K562 (cell line): ENCODE data around the gene ZNF143. TPM values are rescaled to one million over a fixed set of nuclear protein-coding genes. Genes with fewer than 3 reads are reported as not detected.

ENCODE experiments used
- ATF1 ChIP-seq, 2 experiments: fragments of 450-650 bp in 1 of 2; IDR thresholded peaks; 2 replicates each; pipeline ENCODE4 v1.6.1; 2016; ENCODE audit warnings: missing compliant biosample characterization in 1 of 2, missing genetic modification characterization in 1 of 2
- ATF7 ChIP-seq: fragments of 450-650 bp; IDR thresholded peaks from 2 replicates; pipeline ENCODE4 v1.7.1; 2014; ENCODE audit warnings: mild to moderate bottlenecking, moderate library complexity
- C11orf30 ChIP-seq: fragments of 450-650 bp; IDR thresholded peaks from 2 replicates; pipeline ENCODE4 v1.6.1; 2016; ENCODE audit warnings: low read depth, mild to moderate bottlenecking
- CBX2 ChIP-seq: fragments of 200-600 bp; sonication (generic); IDR thresholded peaks from one replicate; pipeline ENCODE4 v1.6.1; 2012; ENCODE audit warnings: mild to moderate bottlenecking, low read length, inconsistent platforms; ENCODE audit not compliant: insufficient read depth, poor library complexity, severe bottlenecking
- CHCHD3 ChIP-seq: fragments of 250-450 bp; sonication (Bioruptor Pico); IDR thresholded peaks from 2 replicates; pipeline ENCODE4 v2.1.2; 2022; ENCODE audit warnings: mild to moderate bottlenecking
- FOXK2 ChIP-seq, 2 experiments: fragments of 450-650 bp; IDR thresholded peaks in 1 of 2; conservative IDR thresholded peaks in 1 of 2; 2 replicates each; pipeline ENCODE4 v1.6.1; 2016; ENCODE audit warnings: low read depth in 2 of 2, mild to moderate bottlenecking in 1 of 2
- FOXM1 ChIP-seq, 2 experiments: fragments of 450-650 bp in 1 of 2; sonication (generic) in 1 of 2; formaldehyde crosslinking in 1 of 2; IDR thresholded peaks; 2 replicates each; pipeline versions ENCODE4 v1.6.1 to v1.9.0; 2017 to 2022; ENCODE audit warnings: low read depth in 2 of 2, mild to moderate bottlenecking in 2 of 2, missing genetic modification reagents in 1 of 2, moderate library complexity in 1 of 2
- MAFK ChIP-seq: IDR thresholded peaks from 2 replicates; pipeline ENCODE4 v1.6.1; 2011; ENCODE audit warnings: low read length, improper control_type of control experiment
- NFE2L1 ChIP-seq: fragments of 450-650 bp; IDR thresholded peaks from 2 replicates; pipeline ENCODE4 v1.6.1; 2016; ENCODE audit warnings: missing genetic modification characterization, low read depth, mild to moderate bottlenecking, missing compliant biosample characterization, moderate library complexity, borderline replicate concordance
- POLR2H ChIP-seq: IDR thresholded peaks from 2 replicates; pipeline ENCODE4 v1.6.1; 2016; ENCODE audit warnings: missing genetic modification characterization, low read depth, mild to moderate bottlenecking, control low read depth, missing compliant biosample characterization, moderate library complexity
- SIX5 ChIP-seq, 2 experiments: IDR thresholded peaks; 2 replicates each; pipeline ENCODE4 v1.6.1; 2011; ENCODE audit warnings: low read length in 2 of 2, borderline replicate concordance in 1 of 2, low read depth in 1 of 2, mild to moderate bottlenecking in 1 of 2, moderate library complexity in 1 of 2; ENCODE audit not compliant: insufficient read depth in 1 of 2
- SMARCB1 ChIP-seq: IDR thresholded peaks from 2 replicates; pipeline ENCODE4 v1.6.1; 2011; ENCODE audit warnings: improper control_type of control experiment, low read depth; ENCODE audit not compliant: insufficient read length
- SMARCC2 ChIP-seq: fragments of 450-650 bp; IDR thresholded peaks from 2 replicates; pipeline ENCODE4 v1.6.1; 2017; ENCODE audit warnings: antibody characterized with exemption, moderate library complexity, mild to moderate bottlenecking, low read depth
- TRIM24 ChIP-seq, 2 experiments: fragments of 450-650 bp; IDR thresholded peaks; 2 replicates each; pipeline ENCODE4 v1.6.1; 2016
- WHSC1 ChIP-seq: IDR thresholded peaks from one replicate; pipeline ENCODE4 v1.6.1; 2012; ENCODE audit warnings: low read length, control low read depth, inconsistent platforms
- polyA plus RNA-seq, 8 experiments: library from polyadenylated mRNA; depleted of rRNA in 4 of 8; stranded (reverse) in 5 of 8; unstranded in 3 of 8; fragments of >200 nt; fragmentation: Nextera tagmentation in 2 of 8; fragmentation: Illumina TruSeq in 1 of 8; extraction: Ambion mirVana in 2 of 8; extraction: Trizol in 1 of 8; gene quantifications; 2 replicates each; pipeline versions ENCODE4 v1.2.1 to v1.2.3, GENCODE V29; 2011 to 2014; ENCODE audit warnings: inconsistent platforms in 1 of 8, missing spikeins in 1 of 8
- total RNA-seq, 7 experiments: library from RNA; depleted of rRNA in 6 of 7; stranded (reverse); fragments of >200 nt in 6 of 7; fragmentation: Illumina TruSeq in 2 of 7; extraction: Trizol in 2 of 7; gene quantifications; 2 replicates each; pipeline versions ENCODE4 v1.2.1 to v1.2.3, GENCODE V29; 2011 to 2021; ENCODE audit warnings: low replicate concordance in 1 of 7
- TF ChIP-seq, protein P1 (sequence below), 2 experiments: fragments of 450-650 bp; IDR thresholded peaks; 2 replicates each; pipeline ENCODE4 v1.6.1; 2016; ENCODE audit warnings: mild to moderate bottlenecking in 2 of 2, borderline replicate concordance in 1 of 2, low read depth in 1 of 2, moderate library complexity in 1 of 2
- TF ChIP-seq, protein P2 (sequence below): fragments of 450-650 bp; formaldehyde crosslinking; IDR thresholded peaks from 2 replicates; pipeline ENCODE4 v1.4.0; 2020; ENCODE audit warnings: mild to moderate bottlenecking, mixed read lengths

ZNF143 gene
- total and polyA plus RNA-seq, 9 of the 15 experiments (the other 6 are each of a cell fraction or from before 2014, with no cell fraction given), result 18.4 to 58.5 (median 27.1) TPM

DNA sequence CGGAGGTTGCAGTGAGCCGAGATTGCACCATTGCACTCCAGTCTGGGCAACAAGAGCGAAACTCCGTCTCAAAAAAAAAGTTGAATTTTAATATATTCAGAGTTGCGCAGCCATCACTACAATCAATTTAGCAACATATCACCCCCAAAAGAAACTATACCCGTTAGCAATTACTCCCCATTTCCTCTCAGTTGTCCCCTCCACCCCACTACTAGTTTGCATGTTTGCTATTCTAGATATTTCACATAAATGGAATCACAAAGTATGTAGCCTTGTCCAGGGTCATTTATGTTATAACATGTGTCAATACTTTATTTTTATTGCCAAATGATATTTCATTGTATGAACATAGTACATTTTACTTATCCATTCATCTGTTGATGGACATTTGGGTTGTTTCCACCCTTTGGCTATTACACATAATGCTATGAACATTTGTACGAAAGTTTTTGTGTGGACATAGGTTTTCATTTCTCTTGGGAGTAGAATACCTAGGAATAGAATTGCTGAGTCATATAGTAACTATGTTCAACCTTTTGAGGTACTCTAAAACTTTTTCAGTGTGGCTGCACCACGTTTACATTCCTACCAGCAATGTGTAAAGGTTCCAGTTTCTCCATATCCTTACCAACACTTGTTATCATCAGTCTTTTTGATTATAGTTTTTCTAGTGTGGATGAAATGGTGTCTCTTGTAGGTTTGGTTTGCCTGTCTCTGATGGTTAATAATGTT, 2.2 kb downstream of the ZNF143 start (continued):
- no peak for TF ChIP-seq WHSC1
- TF ChIP-seq FOXM1 (IDR thresholded peaks at IDR 0.05; ENCODE audit: low read depth), result no peak
- TF ChIP-seq FOXM1 (CRISPR knock-in tag; IDR thresholded peaks at IDR 0.05; ENCODE audit: low read depth), result no peak
- TF ChIP-seq CBX2, result no peak
- 0 out of 2 replicates have a peak, but pooled peaks have one; percentile 27 for TF ChIP-seq POLR2H
- TF ChIP-seq TRIM24 (IDR thresholded peaks at IDR 0.05), result no peak
- TF ChIP-seq C11orf30, result peak; percentile 96
- TF ChIP-seq MAFK, result peak; percentile 92
- TF ChIP-seq FOXK2 (conservative IDR thresholded peaks at IDR 0.05 in 1 of 2, IDR thresholded peaks at IDR 0.05 in 1 of 2; ENCODE audit: low read depth in 2 of 2), result peak in 1 of 2 experiments; percentile 31; a peak in 1 of 4 replicates
- TF ChIP-seq CHCHD3 (CRISPR knock-in tag), result 0 out of 2 replicates have a peak, but pooled peaks have one; percentile 16
- TF ChIP-seq SMARCB1, result no peak
- no peak for TF ChIP-seq SIX5 (IDR thresholded peaks at IDR 0.05; ENCODE audit: borderline replicate concordance in 1 of 2, insufficient read depth in 1 of 2, low read depth in 1 of 2, low read length in 2 of 2)
- peak; percentile 60; the same call in 1 of the 2 replicates for TF ChIP-seq SMARCC2
- no peak for TF ChIP-seq ATF1 (CRISPR knock-in tag; IDR thresholded peaks at IDR 0.05)
- TF ChIP-seq ATF1 (tag; IDR thresholded peaks at IDR 0.05), result no peak
- peak; percentile 95 for TF ChIP-seq NFE2L1 (tag)
- TF ChIP-seq, protein P1, sequence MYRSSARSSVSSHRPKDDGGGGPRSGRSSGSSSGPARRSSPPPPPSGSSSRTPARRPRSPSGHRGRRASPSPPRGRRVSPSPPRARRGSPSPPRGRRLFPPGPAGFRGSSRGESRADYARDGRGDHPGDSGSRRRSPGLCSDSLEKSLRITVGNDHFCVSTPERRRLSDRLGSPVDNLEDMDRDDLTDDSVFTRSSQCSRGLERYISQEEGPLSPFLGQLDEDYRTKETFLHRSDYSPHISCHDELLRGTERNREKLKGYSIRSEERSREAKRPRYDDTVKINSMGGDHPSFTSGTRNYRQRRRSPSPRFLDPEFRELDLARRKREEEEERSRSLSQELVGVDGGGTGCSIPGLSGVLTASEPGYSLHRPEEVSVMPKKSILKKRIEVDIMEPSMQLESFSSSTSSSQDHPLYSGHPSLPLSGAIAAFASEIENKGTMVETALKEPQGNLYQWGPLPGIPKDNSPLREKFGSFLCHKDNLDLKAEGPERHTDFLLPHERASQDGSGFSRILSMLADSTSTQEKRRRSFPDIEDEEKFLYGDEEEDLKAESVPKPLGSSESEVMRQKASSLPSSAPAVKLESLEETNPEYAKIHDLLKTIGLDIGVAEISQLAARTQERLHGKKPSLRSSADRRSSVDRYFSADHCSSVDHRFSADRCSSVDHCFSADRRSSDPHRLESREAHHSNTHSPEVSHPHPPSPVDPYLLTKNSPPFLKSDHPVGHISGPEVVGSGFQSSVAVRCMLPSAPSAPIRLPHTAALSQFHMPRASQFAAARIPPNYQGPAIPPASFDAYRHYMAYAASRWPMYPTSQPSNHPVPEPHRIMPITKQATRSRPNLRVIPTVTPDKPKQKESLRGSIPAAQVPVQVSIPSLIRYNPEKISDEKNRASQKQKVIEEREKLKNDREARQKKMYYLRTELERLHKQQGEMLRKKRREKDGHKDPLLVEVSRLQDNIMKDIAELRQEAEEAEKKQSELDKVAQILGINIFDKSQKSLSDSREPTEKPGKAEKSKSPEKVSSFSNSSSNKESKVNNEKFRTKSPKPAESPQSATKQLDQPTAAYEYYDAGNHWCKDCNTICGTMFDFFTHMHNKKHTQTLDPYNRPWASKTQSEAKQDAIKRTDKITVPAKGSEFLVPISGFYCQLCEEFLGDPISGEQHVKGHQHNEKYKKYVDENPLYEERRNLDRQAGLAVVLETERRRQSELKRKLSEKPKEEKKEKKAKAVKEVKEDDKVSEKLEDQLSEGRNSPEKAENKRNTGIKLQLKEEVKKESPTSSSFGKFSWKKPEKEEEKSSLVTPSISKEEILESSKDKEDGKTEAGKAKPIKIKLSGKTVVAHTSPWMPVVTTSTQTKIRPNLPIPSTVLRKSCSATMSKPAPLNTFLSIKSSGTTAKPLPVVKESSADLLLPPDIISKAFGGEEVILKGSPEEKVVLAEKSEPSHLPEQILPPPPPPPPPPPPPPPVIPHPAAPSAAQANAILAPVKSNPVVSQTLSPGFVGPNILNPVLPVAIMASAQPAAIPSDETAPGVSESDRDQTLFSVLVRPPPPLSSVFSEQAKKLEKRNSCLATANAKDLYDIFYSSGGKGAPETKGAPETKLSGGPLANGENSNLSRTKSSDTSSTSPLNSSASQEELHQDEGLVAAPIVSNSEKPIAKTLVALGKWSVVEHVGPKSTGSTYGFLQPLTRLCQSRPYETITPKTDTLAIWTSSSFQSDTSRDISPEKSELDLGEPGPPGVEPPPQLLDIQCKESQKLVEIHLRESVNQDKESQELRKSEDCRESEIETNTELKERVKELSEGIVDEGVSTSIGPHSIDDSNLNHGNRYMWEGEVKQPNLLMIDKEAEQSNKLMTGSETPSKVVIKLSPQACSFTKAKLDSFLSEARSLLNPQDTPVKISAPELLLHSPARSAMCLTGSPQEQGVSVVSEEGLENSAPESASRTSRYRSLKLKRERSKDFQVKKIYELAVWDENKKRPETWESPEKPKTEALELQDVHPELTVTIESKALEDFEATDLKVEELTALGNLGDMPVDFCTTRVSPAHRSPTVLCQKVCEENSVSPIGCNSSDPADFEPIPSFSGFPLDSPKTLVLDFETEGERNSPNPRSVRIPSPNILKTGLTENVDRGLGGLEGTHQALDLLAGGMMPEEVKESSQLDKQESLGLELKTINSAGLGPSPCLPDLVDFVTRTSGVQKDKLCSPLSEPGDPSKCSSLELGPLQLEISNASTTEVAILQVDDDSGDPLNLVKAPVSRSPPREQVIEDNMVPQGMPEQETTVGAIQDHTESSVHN (IDR thresholded peaks at IDR 0.05; ENCODE audit: borderline replicate concordance in 1 of 2, low read depth in 1 of 2), result 0 out of 4 replicates have a peak, but pooled peaks of 1 of the 2 experiments have one; percentile 40
- TF ChIP-seq, protein P2, sequence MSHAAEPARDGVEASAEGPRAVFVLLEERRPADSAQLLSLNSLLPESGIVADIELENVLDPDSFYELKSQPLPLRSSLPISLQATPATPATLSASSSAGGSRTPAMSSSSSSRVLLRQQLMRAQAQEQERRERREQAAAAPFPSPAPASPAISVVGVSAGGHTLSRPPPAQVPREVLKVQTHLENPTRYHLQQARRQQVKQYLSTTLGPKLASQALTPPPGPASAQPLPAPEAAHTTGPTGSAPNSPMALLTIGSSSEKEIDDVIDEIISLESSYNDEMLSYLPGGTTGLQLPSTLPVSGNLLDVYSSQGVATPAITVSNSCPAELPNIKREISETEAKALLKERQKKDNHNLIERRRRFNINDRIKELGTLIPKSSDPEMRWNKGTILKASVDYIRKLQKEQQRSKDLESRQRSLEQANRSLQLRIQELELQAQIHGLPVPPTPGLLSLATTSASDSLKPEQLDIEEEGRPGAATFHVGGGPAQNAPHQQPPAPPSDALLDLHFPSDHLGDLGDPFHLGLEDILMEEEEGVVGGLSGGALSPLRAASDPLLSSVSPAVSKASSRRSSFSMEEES (CRISPR knock-in tag), result no peak
- TF ChIP-seq ATF7, result no peak
